ENCODE measurements around the gene LRP1B. TPM values are rescaled to one million over a fixed set of nuclear protein-coding genes. Genes with fewer than 3 reads are reported as not detected.

Gene LRP1B
- total and polyA plus RNA-seq, 2 donors (not counting 1 experiment from before 2014, with no cell fraction given) = not detected

DNA sequence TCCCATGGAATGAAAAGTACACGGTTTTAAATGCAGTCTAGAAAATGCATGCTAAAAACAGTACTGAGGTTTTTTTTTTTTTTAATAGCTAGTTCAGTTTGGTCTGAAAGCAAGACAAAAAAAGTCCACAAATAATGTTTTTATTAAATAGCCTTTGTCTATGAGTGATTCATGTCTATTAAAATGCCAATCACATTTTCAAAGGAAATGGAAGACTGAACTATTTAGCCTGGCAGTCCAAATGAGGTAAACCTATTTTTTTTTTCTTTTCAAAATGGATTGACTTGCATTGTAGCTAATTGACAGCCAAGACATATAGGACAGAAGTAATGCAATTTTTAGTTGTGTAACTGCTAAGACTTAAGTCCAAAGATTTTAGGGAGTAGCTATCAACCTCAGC lies 90.3 kb downstream of the LRP1B start:
- Histone ChIP-seq H3K27ac (ENCODE audit: low read length in 2 of 2) (no peak overlapping the region), H3K4me3 (ENCODE audit: control extremely low read depth in 1 of 5, extremely low read depth in 1 of 5, insufficient read depth in 1 of 5, low read depth in 2 of 5, low read length in 4 of 5) (no peak overlapping the region), H3K36me3 (replicated peaks in 1 of 2; ENCODE audit: control extremely low read depth in 1 of 2, control insufficient read depth in 1 of 2, extremely low read depth in 1 of 2, insufficient read depth in 2 of 2, low read length in 1 of 2) (no peaks in the 10 kb centered on the region), H2AFZ (ENCODE audit: insufficient read depth, low read depth, low read length, poor library complexity, severe bottlenecking) (no peak overlapping the region), H3K79me2 (ENCODE audit: control insufficient read depth, insufficient read depth, low read length) (no peaks in the 10 kb centered on the region), H3K4me2 (replicated peaks; ENCODE audit: low read depth, low read length, poor library complexity, severe bottlenecking) (no peak overlapping the region), H3K9me3 (ENCODE audit: control extremely low read depth in 1 of 3, control insufficient read depth in 2 of 3, insufficient read depth in 1 of 3, low read length in 2 of 3) (no peaks in the 10 kb centered on the region), H4K20me1 (ENCODE audit: control insufficient read depth, insufficient read depth, low read length, poor library complexity, severe bottlenecking) (no peaks in the 10 kb centered on the region), H3K27me3 (replicated peaks in 1 of 4; ENCODE audit: control extremely low read depth in 1 of 4, control insufficient read depth in 3 of 4, insufficient read depth in 4 of 4, low read length in 3 of 4) (no peaks in the 10 kb centered on the region), H3K9ac (ENCODE audit: low read length) (no peak overlapping the region), H3K4me1 (ENCODE audit: control insufficient read depth in 2 of 2, insufficient read depth in 2 of 2, low read length in 2 of 2) (no peaks in the 10 kb centered on the region)
- no peak overlapping the region for H3K4me3 Mint-ChIP-seq
- 100% methylated on average over 1 of the region's 1 CpG for WGBS (ENCODE audit: insufficient coverage)
- no peaks in the 10 kb centered on the region for H3K9me3 Mint-ChIP-seq (ENCODE audit: insufficient read depth)
- ATAC-seq (ENCODE audit: low read depth) (no peak), DNase-seq (no peak)
- no peak for TF ChIP-seq EZH2 (IDR thresholded peaks at IDR 0.05; ENCODE audit: borderline replicate concordance, insufficient read depth, low read depth, low read length, poor library complexity, severe bottlenecking)
- TF ChIP-seq, protein P1, sequence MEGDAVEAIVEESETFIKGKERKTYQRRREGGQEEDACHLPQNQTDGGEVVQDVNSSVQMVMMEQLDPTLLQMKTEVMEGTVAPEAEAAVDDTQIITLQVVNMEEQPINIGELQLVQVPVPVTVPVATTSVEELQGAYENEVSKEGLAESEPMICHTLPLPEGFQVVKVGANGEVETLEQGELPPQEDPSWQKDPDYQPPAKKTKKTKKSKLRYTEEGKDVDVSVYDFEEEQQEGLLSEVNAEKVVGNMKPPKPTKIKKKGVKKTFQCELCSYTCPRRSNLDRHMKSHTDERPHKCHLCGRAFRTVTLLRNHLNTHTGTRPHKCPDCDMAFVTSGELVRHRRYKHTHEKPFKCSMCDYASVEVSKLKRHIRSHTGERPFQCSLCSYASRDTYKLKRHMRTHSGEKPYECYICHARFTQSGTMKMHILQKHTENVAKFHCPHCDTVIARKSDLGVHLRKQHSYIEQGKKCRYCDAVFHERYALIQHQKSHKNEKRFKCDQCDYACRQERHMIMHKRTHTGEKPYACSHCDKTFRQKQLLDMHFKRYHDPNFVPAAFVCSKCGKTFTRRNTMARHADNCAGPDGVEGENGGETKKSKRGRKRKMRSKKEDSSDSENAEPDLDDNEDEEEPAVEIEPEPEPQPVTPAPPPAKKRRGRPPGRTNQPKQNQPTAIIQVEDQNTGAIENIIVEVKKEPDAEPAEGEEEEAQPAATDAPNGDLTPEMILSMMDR (IDR thresholded peaks at IDR 0.05) = no peak
- ChIA-PET CTCF (no interaction called here), POLR2A (no interaction called here)
- H3K4me1 Mint-ChIP-seq = no peaks in the 10 kb centered on the region
- no peaks in the 10 kb centered on the region for H3K27me3 Mint-ChIP-seq
- H3K27ac Mint-ChIP-seq = no peak overlapping the region
- intact Hi-C loops (cut with micrococcal nuclease) = no loop called here

DNA sequence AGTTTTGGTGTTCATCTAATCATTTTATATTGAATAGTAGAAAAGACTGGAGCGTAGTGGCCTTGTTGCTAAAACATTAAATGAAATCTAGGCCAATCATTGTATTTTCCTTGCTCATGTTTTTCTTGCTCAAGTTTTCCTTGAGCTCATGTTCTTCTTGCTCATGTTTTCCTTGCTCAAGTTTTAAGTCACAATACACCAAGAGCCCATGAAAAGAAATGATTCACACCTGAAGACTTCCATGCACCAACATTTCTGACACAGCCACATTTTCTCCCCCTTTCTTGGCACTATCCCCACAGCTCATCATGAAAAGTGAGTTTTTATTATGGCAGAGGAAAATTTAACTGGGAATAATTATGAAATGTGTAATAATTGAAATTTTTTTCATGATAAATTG lies 92.0 kb downstream of the LRP1B start:
- H3K27ac ChIP-seq (ENCODE audit: low read length in 2 of 2) = no peak overlapping the region
- no peaks in the 10 kb centered on the region for H3K27me3 ChIP-seq (replicated peaks in 1 of 4; ENCODE audit: control extremely low read depth in 1 of 4, control insufficient read depth in 3 of 4, insufficient read depth in 4 of 4, low read length in 3 of 4)
- Mint-ChIP-seq H3K4me1 (no peaks in the 10 kb centered on the region), H3K27ac (no peak overlapping the region), H3K9me3 (ENCODE audit: insufficient read depth) (no peaks in the 10 kb centered on the region), H3K4me3 (no peak overlapping the region), H3K27me3 (no peaks in the 10 kb centered on the region)
- H3K4me2 ChIP-seq (replicated peaks; ENCODE audit: low read depth, low read length, poor library complexity, severe bottlenecking) = no peak overlapping the region
- H3K9ac ChIP-seq (ENCODE audit: low read length) = no peak overlapping the region
- H4K20me1 ChIP-seq (ENCODE audit: control insufficient read depth, insufficient read depth, low read length, poor library complexity, severe bottlenecking) = no peaks in the 10 kb centered on the region
- no peaks in the 10 kb centered on the region for H3K36me3 ChIP-seq (replicated peaks in 1 of 2; ENCODE audit: control extremely low read depth in 1 of 2, control insufficient read depth in 1 of 2, extremely low read depth in 1 of 2, insufficient read depth in 2 of 2, low read length in 1 of 2)
- CTCF ChIA-PET = no interaction called here
- H2AFZ ChIP-seq (ENCODE audit: insufficient read depth, low read depth, low read length, poor library complexity, severe bottlenecking) = no peak overlapping the region
- POLR2A ChIA-PET = no interaction called here
- intact Hi-C loops (cut with micrococcal nuclease) = no loop called here
- H3K4me1 ChIP-seq (ENCODE audit: control insufficient read depth in 2 of 2, insufficient read depth in 2 of 2, low read length in 2 of 2) = no peaks in the 10 kb centered on the region
- no peaks in the 10 kb centered on the region for H3K79me2 ChIP-seq (ENCODE audit: control insufficient read depth, insufficient read depth, low read length)
- no peaks in the 10 kb centered on the region for H3K9me3 ChIP-seq (ENCODE audit: control extremely low read depth in 1 of 3, control insufficient read depth in 2 of 3, insufficient read depth in 1 of 3, low read length in 2 of 3)
- ATAC-seq (ENCODE audit: low read depth) = no peak
- no peak overlapping the region for H3K4me3 ChIP-seq (ENCODE audit: control extremely low read depth in 1 of 5, extremely low read depth in 1 of 5, insufficient read depth in 1 of 5, low read depth in 2 of 5, low read length in 4 of 5)
- DNase-seq = no peak
- TF ChIP-seq, protein P1 (IDR thresholded peaks at IDR 0.05) = no peak
- no peak for TF ChIP-seq EZH2 (IDR thresholded peaks at IDR 0.05; ENCODE audit: borderline replicate concordance, insufficient read depth, low read depth, low read length, poor library complexity, severe bottlenecking)
- WGBS (ENCODE audit: insufficient coverage) = 83% methylated on average over 1 of the region's 1 CpG
